Neural cell (in vitro differentiated cells): ENCODE data around the gene CNPPD1. TPM values are rescaled to one million over a fixed set of nuclear protein-coding genes. Genes with fewer than 3 reads are reported as not detected.

Source experiments
- H2AFZ ChIP-seq: fragments of 200-600, 300-800 bp; sonication (generic), shearing (Covaris generic); 2 replicates; pipeline ENCODE4 v1.6.0; 2014; ENCODE audit warnings: low read depth, mild to moderate bottlenecking, antibody characterized with exemption, low read length, moderate library complexity
- H3F3A ChIP-seq: fragments of 200-600 bp; shearing (Covaris generic); 2 replicates; pipeline ENCODE4 v1.6.1; 2016; ENCODE audit warnings: mild to moderate bottlenecking, moderate library complexity, mixed read lengths, antibody characterized with exemption, low read length; ENCODE audit not compliant: insufficient read depth, poor library complexity, severe bottlenecking
- H3K27ac ChIP-seq: fragments of 200-600, 300-800 bp; sonication (generic), shearing (Covaris generic); 2 replicates; pipeline ENCODE4 v1.5.1; 2014; ENCODE audit warnings: mild to moderate bottlenecking, low read length, moderate library complexity
- H3K27me3 ChIP-seq: fragments of 300-800, 200-600 bp; sonication (generic), shearing (Covaris generic); 2 replicates; pipeline ENCODE4 v1.6.0; 2014; ENCODE audit warnings: mild to moderate bottlenecking, low read depth, low read length, moderate library complexity; ENCODE audit not compliant: insufficient read depth
- H3K36me3 ChIP-seq: fragments of 300-800, 200-600 bp; sonication (generic), shearing (Covaris generic); 2 replicates; pipeline ENCODE4 v1.5.1; 2014; ENCODE audit warnings: mild to moderate bottlenecking, antibody characterized with exemption, low read length, moderate library complexity; ENCODE audit not compliant: insufficient read depth
- H3K4me2 ChIP-seq: fragments of 300-800, 200-600 bp; sonication (generic), shearing (Covaris generic); 2 replicates; pipeline ENCODE4 v1.6.0; 2014; ENCODE audit warnings: mild to moderate bottlenecking, low read length
- H3K4me3 ChIP-seq: fragments of 300-800, 200-600 bp; sonication (generic), shearing (Covaris generic); 2 replicates; pipeline ENCODE4 v1.5.1; 2014; ENCODE audit warnings: mild to moderate bottlenecking, low read length, moderate library complexity
- H3K79me2 ChIP-seq: fragments of 200-600 bp; shearing (Covaris generic); replicated peaks from 2 replicates; pipeline ENCODE4 v1.6.0; 2014; ENCODE audit warnings: mild to moderate bottlenecking, low read length, moderate library complexity; ENCODE audit not compliant: insufficient read depth
- H3K9ac ChIP-seq: fragments of 300-800, 200-600 bp; sonication (generic), shearing (Covaris generic); 2 replicates; pipeline ENCODE4 v1.6.1; 2016; ENCODE audit warnings: mild to moderate bottlenecking, low read length, mixed read lengths
- H3K9me2 ChIP-seq: fragments of 200-600 bp; shearing (Covaris generic); 2 replicates; pipeline ENCODE4 v1.6.1; 2016; ENCODE audit warnings: mild to moderate bottlenecking, low read length, mixed read lengths; ENCODE audit not compliant: insufficient read depth
- H3K9me3 ChIP-seq: fragments of 200-600, 300-800 bp; sonication (generic), shearing (Covaris generic); 2 replicates; pipeline ENCODE4 v1.6.1; 2016; ENCODE audit warnings: mild to moderate bottlenecking, mixed run types, low read length, moderate library complexity, mixed read lengths
- H4K20me1 ChIP-seq: fragments of 200-600 bp; shearing (Covaris generic); 2 replicates; pipeline ENCODE4 v1.6.1; 2016; ENCODE audit warnings: mild to moderate bottlenecking, mixed run types; ENCODE audit not compliant: insufficient read depth
- EP300 ChIP-seq: fragments of 450-650 bp; conservative IDR thresholded peaks from 2 replicates; pipeline ENCODE4 v1.6.1; 2014; ENCODE audit warnings: antibody characterized with exemption, mild to moderate bottlenecking, moderate library complexity; ENCODE audit not compliant: poor library complexity, severe bottlenecking
- EZH2 ChIP-seq: fragments of 200-600, 300-800 bp; shearing (Covaris generic), sonication (generic); IDR thresholded peaks from 2 replicates; pipeline ENCODE4 v1.6.1; 2014; ENCODE audit warnings: antibody characterized with exemption, low read length, borderline replicate concordance, mild to moderate bottlenecking; ENCODE audit not compliant: insufficient read depth, poor library complexity, severe bottlenecking
- MXI1 ChIP-seq: fragments of 450-650 bp; conservative IDR thresholded peaks from 2 replicates; pipeline ENCODE4 v1.6.1; 2014; ENCODE audit warnings: antibody characterized with exemption, mild to moderate bottlenecking; ENCODE audit not compliant: poor library complexity, severe bottlenecking
- POLR2AphosphoS5 ChIP-seq: IDR thresholded peaks from 2 replicates; pipeline ENCODE4 v1.6.1; 2012
- RAD21 ChIP-seq: fragments of 450-650 bp; conservative IDR thresholded peaks from 2 replicates; pipeline ENCODE4 v1.6.1; 2014; ENCODE audit warnings: antibody characterized with exemption, mild to moderate bottlenecking, moderate library complexity
- SMC3 ChIP-seq: fragments of 450-650 bp; conservative IDR thresholded peaks from 2 replicates; pipeline ENCODE4 v1.6.1; 2014; ENCODE audit warnings: antibody characterized with exemption, mild to moderate bottlenecking, moderate library complexity; ENCODE audit not compliant: poor library complexity
- TAF1 ChIP-seq: IDR thresholded peaks from 2 replicates; pipeline ENCODE4 v1.6.1; 2012; ENCODE audit warnings: low read depth
- polyA plus RNA-seq: library from polyadenylated mRNA; depleted of rRNA; stranded (reverse); fragments of >200 nt; gene quantifications from 2 replicates; pipeline ENCODE4 v1.2.3, GENCODE V29; 2014
- TF ChIP-seq, protein P1 (sequence below): fragments of 450-650 bp; IDR thresholded peaks from 2 replicates; pipeline ENCODE4 v1.5.1; 2014; ENCODE audit warnings: antibody characterized with exemption, mild to moderate bottlenecking, moderate library complexity; ENCODE audit not compliant: poor library complexity, severe bottlenecking
- TF ChIP-seq, protein P2 (sequence below): IDR thresholded peaks from 2 replicates; pipeline ENCODE4 v1.6.1; 2012; ENCODE audit warnings: borderline replicate concordance

Gene CNPPD1
- polyA plus RNA-seq, 1 donor from 2014 or later: 89.1 TPM

DNA sequence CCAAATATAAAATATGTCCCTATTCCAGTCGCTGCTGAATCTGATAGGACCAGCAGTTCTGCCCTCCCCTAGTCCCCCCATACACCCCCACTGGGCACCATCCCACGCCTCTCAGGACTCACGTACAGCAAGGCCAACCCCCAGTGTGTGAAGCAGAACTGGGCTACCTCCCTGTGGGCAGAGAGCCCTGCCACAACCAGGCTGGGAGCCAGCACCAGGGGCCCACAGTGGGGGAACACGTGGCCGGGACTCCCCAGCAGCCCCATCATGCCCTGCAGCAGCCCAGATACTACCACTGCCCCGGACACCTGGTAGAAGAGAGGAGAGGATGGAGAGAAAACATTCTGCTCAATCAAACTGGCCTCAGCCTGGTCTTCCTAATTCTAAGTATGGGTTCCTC is 8.2 kb downstream of the CNPPD1 start:
- H3K27me3 ChIP-seq: no peaks in the 10 kb centered on the region
- H3K9me3 ChIP-seq: no peaks in the 10 kb centered on the region
- H2AFZ ChIP-seq: no peak overlapping the region
- no peaks in the 10 kb centered on the region for H3K79me2 ChIP-seq
- no peaks in the 10 kb centered on the region for H4K20me1 ChIP-seq
- H3K4me2 ChIP-seq: no peak overlapping the region
- no peaks in the 10 kb centered on the region for H3K9me2 ChIP-seq
- H3K36me3 ChIP-seq: no peaks in the 10 kb centered on the region
- H3K4me3 ChIP-seq: no peak overlapping the region
- TF ChIP-seq EZH2: no peak
- TF ChIP-seq, protein P1, sequence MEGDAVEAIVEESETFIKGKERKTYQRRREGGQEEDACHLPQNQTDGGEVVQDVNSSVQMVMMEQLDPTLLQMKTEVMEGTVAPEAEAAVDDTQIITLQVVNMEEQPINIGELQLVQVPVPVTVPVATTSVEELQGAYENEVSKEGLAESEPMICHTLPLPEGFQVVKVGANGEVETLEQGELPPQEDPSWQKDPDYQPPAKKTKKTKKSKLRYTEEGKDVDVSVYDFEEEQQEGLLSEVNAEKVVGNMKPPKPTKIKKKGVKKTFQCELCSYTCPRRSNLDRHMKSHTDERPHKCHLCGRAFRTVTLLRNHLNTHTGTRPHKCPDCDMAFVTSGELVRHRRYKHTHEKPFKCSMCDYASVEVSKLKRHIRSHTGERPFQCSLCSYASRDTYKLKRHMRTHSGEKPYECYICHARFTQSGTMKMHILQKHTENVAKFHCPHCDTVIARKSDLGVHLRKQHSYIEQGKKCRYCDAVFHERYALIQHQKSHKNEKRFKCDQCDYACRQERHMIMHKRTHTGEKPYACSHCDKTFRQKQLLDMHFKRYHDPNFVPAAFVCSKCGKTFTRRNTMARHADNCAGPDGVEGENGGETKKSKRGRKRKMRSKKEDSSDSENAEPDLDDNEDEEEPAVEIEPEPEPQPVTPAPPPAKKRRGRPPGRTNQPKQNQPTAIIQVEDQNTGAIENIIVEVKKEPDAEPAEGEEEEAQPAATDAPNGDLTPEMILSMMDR: no peak
- TF ChIP-seq TAF1: no peak
- no peak for TF ChIP-seq MXI1
- no peak for TF ChIP-seq SMC3
- no peak for TF ChIP-seq RAD21
- TF ChIP-seq POLR2AphosphoS5: no peak
- no peak for TF ChIP-seq EP300
- TF ChIP-seq, protein P2, sequence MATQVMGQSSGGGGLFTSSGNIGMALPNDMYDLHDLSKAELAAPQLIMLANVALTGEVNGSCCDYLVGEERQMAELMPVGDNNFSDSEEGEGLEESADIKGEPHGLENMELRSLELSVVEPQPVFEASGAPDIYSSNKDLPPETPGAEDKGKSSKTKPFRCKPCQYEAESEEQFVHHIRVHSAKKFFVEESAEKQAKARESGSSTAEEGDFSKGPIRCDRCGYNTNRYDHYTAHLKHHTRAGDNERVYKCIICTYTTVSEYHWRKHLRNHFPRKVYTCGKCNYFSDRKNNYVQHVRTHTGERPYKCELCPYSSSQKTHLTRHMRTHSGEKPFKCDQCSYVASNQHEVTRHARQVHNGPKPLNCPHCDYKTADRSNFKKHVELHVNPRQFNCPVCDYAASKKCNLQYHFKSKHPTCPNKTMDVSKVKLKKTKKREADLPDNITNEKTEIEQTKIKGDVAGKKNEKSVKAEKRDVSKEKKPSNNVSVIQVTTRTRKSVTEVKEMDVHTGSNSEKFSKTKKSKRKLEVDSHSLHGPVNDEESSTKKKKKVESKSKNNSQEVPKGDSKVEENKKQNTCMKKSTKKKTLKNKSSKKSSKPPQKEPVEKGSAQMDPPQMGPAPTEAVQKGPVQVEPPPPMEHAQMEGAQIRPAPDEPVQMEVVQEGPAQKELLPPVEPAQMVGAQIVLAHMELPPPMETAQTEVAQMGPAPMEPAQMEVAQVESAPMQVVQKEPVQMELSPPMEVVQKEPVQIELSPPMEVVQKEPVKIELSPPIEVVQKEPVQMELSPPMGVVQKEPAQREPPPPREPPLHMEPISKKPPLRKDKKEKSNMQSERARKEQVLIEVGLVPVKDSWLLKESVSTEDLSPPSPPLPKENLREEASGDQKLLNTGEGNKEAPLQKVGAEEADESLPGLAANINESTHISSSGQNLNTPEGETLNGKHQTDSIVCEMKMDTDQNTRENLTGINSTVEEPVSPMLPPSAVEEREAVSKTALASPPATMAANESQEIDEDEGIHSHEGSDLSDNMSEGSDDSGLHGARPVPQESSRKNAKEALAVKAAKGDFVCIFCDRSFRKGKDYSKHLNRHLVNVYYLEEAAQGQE: no peak
- no peaks in the 10 kb centered on the region for H3F3A ChIP-seq
- no peak overlapping the region for H3K27ac ChIP-seq
- H3K9ac ChIP-seq: no peak overlapping the region

- Histone ChIP-seq H3K9me2 (no peaks in the 10 kb centered on the region), H3K9ac (no peak overlapping the region)
- no peak for TF ChIP-seq EP300
- TF ChIP-seq SMC3: no peak
- TF ChIP-seq EZH2: no peak
- TF ChIP-seq, protein P1: no peak
- TF ChIP-seq, protein P2: no peak
- TF ChIP-seq POLR2AphosphoS5: no peak
- TF ChIP-seq MXI1: no peak
- no peak for TF ChIP-seq RAD21
- TF ChIP-seq TAF1: no peak
Measured at GRCh38 chr2:219167997-219168396, 8.7 kb downstream of the CNPPD1 start.

More at GRCh38 chr2:219167997-219168396, 8.7 kb downstream of the CNPPD1 start:
- no peaks in the 10 kb centered on the region for H3K9me3 ChIP-seq
- H2AFZ ChIP-seq: no peak overlapping the region
- H4K20me1 ChIP-seq: no peaks in the 10 kb centered on the region
- H3K27ac ChIP-seq: no peak overlapping the region
- no peaks in the 10 kb centered on the region for H3K27me3 ChIP-seq
- no peak overlapping the region for H3K4me2 ChIP-seq
- no peak overlapping the region for H3K4me3 ChIP-seq
- H3K36me3 ChIP-seq: no peaks in the 10 kb centered on the region
- H3K79me2 ChIP-seq: no peaks in the 10 kb centered on the region
- no peaks in the 10 kb centered on the region for H3F3A ChIP-seq
